Suppressor macrophage treated with lipopolysaccharide for 4 hours (primary cell): ENCODE measurements around the gene ZNF276.
A peak's percentile ranks its signal among the peaks of the same experiment; 100 is the strongest.

Source experiments
- DNase-seq: peaks from one replicate; pipeline ENCODE4 v3.0.0-alpha.2; 2020

The ZNF276 gene

GRCh38 chr16:89716916-89717687 lies 4.2 kb upstream of the ZNF276 start:
- DNase-seq: no peak

- no peak for DNase-seq
Measured at GRCh38 chr16:89717688-89718505, 3.4 kb upstream of the ZNF276 start.

- DNase-seq: no peak
Measured at GRCh38 chr16:89720551-89720812, 855 bp upstream of the ZNF276 start.

GRCh38 chr16:89721546-89722391 lies 432 bp downstream of the ZNF276 start:
- peak; percentile 72 for DNase-seq

- DNase-seq: peak; percentile 62
Measured at GRCh38 chr16:89722392-89723278, 1.3 kb downstream of the ZNF276 start.

- DNase-seq: no peak
Measured at GRCh38 chr16:89723279-89724250, 2.2 kb downstream of the ZNF276 start.

- DNase-seq: no peak
Measured at GRCh38 chr16:89727406-89728120, 6.2 kb downstream of the ZNF276 start.

- no peak for DNase-seq
Measured at GRCh38 chr16:89729293-89729692, 8.0 kb downstream of the ZNF276 start.

- no peak for DNase-seq
Measured at GRCh38 chr16:89729863-89730593, 8.7 kb downstream of the ZNF276 start.

- no peak for DNase-seq
Measured at GRCh38 chr16:89730610-89731234, 9.4 kb downstream of the ZNF276 start.

GRCh38 chr16:89732142-89732917 lies 11.0 kb downstream of the ZNF276 start:
- no peak for DNase-seq

GRCh38 chr16:89732918-89733242 lies 11.5 kb downstream of the ZNF276 start:
- no peak for DNase-seq

- no peak for DNase-seq
Measured at GRCh38 chr16:89733322-89733721, 12.0 kb downstream of the ZNF276 start.

- DNase-seq: no peak
Measured at GRCh38 chr16:89733792-89734191, 12.5 kb downstream of the ZNF276 start.

- no peak for DNase-seq
Measured at GRCh38 chr16:89736554-89736953, 15.2 kb downstream of the ZNF276 start.

- no peak for DNase-seq
Measured at GRCh38 chr16:89737341-89738071, 16.2 kb downstream of the ZNF276 start.

GRCh38 chr16:89738072-89738377 lies 16.7 kb downstream of the ZNF276 start:
- no peak for DNase-seq
